Superior temporal gyrus (tissue), 1 donor: ENCODE data around the gene MCM5.
A peak's percentile ranks its signal among the peaks of the same experiment; 100 is the strongest.
"Not testable (repeated sequence)": the region's sequence is repeated elsewhere in the genome, so short reads cannot be mapped to it uniquely, and the experiment has no call there.

Source experiments
- DNase-seq: peaks from one replicate; pipeline ENCODE4 v3.0.0-alpha.2; 2016; ENCODE audit errors: extremely low spot score

The MCM5 gene

DNA sequence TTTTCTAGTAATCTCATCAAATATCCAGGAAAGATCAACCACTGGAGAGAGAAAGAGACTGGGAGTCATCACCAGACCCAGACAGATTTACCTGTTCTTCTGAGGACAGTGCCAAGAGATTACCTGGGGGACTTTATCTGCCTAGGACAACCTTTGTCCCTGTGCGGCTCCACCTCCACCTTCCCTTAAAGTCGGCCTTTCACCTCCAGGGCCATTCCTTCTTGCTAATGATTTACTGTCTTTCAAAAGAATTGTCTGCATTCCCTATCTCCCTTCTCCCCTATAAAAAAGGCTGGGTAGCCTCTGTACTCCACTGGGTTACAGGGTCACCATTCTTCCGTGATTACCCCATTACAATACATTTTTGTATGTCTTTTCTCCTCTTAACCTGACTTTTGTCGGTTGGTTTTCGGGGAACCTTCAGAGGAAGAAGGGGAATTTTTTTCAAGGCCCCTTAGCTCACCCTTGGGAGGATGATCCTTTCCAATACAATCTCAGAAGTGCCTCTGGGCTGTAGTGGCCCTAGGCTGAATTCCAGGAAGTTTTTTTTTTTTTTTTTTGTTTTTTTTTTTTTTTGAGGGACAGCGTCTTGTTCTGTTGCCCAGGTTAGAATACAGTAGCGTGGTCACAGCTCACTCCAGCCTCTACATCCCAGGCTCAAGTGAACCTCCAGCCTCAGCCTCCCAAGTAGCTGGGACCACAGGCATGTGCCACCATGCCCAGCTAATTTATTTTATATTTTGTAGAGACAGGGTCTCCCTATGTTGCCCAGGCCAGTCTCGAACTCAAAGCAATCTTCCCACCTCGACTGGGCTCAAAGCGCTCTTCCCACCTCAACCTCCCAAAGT lies 20.6 kb upstream of the MCM5 start:
- DNase-seq = no peak

DNA sequence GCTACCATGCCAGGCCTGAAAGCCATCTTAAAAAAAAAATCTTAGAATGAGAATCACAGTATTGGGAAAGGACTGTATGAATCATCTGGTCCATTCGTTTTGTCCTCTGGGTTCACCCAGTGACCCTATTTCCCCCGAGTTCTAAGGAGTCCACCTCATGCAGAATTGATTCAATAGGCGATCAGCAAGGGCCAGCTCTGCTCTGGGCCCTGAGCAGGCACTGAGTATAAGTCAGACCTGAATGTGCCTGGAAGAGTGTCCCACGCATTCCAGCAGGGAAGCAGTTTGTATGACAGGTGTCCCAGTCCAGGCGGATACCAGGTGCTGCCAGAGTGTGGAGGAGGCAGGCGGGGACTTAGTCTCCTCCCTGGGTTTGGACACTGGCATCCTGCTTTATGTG lies 19.9 kb upstream of the MCM5 start:
- no peak for DNase-seq

DNA sequence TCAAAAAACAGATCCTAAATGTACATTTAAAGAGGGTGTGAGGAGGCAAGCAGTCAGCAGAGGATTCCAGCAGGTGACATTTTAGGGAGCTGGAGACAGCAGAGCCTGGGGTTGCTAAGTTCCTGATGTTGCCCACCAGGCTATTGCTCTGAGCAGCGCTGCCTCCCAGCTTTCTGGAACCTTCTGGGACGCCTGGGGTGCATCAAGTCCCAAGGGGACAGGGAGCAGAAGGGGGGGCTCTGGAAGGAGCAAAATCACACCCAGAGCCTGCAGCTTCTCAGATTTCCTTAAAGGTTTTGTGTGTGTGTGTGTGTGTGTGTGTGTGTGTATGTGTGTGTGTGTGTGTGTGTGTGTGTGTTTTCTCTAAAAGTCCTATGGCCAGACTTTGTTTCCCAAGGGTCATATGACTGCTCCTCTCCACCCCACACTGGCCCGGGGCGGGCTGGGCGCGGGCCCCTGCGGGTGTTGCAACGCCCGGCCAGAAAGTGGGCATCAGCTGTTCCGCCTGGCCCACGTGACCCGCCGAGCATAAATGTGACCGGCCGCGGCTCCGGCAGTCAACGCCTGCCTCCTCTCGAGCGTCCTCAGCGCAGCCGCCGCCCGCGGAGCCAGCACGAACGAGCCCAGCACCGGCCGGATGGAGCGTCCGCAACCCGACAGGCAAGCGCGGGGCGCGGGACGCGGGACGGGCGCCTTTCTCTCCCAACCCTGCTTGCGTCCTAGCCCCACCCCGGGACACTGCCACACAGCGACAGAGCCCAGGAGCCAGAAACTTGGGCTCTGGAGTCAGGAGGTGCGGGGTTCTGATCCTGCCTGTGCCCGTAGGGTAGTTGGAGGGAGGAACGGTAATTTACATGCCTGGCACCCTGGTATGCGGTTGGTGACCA lies 19.2 kb upstream of the MCM5 start, which contains the start of gene HMOX1:
Gene HMOX1, plus strand, starts transcription at position 560 of the 887 bp plus-strand sequence. Its CDS starts 78 bp downstream, at position 638.
- peak; percentile 78 for DNase-seq

DNA sequence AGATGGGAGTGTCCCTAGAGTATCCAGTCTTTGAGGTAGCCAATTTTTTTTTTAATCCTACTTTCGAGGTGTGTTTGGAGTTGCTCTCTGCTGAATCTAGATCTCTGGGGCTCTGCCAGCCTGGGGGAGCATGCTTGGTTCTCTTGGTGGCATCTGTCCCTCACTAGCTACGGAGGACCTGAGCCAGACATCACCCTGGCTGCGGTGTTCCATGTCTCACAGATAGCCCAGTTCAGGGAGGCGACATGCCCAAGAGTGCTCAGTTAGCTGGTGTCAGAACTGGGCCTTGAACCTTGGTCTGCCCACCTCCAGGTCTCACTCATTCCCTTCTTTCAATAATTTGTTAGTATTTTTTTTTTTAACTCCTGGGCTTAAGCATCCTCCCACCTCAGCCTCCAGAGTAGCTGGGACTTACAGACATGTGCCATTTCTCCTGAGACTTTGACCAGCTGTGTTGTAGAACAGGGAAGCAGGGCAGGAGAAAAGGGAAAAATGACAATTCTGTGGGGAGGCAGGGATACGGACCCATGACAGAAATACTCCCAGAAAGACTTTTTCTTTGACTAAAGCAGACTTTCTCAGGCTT lies 18.4 kb upstream of the MCM5 start:
- DNase-seq = no peak

DNA sequence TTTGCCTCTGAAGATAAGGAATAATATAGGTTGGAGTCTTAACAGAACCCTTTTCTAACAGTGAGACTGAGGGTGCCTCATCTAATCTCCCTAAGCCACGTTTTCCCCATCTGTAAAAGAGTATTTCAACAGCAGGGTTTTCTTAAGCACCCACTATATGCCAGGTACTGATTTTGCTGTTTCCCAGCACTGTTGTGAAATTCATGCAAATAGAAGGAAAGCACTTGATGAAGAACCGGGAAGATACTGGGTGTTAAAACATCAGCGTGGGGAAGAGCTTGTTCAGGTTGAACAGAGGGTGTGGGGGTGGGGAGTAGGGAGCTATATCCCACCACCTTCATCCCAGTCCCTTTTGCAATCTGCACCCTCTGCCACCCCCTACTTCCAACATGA lies 16.3 kb upstream of the MCM5 start:
- DNase-seq = no peak

DNA sequence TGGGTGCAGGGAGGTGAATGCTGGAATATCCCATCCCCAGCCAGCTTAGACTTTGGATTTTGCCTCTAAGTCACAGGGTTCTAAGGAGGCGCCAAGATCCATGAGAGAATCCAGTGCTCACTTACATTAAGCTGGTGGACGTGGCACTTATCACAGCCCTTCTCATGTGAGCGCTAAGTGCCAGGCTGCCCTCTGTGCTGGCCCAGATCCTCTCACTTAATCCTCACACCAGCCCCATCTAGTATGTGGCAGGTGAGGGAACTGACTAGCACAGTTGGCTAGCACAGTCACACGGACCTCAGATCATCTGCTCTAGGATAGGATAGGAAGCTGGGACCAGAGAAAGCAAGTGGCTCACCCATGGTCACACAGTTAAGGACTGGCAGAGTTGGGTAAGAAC lies 15.4 kb upstream of the MCM5 start:
- no peak for DNase-seq

DNA sequence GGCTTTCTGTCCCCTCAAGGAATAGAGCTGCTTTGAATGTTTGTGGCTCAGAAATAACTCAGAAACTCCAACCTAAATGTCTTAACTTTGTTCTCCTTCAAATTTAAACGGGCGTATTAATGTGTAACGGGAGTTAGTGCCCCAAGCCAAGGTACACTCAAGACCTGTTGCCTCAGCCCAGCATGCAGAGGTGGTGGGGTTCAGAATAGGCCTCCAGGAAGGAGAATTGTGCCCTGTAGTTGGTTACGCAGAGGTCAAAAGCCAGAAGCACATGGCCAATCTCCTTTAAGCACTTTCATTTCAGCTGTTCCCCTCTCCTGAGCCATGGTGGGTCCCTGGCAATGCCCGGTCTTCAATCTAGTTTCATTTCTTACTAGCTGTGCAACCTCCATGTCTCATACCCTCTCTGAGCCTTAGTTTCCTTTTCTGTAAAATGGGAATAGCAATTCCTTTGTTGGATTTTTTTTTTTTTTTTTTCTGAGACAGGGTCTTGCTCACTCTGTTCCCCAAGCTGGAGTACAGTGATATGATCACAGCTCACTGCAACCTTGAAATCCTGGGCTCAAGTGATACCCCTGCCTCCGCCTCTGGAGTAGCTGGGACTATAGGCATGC lies 14.9 kb upstream of the MCM5 start:
- DNase-seq = no peak

DNA sequence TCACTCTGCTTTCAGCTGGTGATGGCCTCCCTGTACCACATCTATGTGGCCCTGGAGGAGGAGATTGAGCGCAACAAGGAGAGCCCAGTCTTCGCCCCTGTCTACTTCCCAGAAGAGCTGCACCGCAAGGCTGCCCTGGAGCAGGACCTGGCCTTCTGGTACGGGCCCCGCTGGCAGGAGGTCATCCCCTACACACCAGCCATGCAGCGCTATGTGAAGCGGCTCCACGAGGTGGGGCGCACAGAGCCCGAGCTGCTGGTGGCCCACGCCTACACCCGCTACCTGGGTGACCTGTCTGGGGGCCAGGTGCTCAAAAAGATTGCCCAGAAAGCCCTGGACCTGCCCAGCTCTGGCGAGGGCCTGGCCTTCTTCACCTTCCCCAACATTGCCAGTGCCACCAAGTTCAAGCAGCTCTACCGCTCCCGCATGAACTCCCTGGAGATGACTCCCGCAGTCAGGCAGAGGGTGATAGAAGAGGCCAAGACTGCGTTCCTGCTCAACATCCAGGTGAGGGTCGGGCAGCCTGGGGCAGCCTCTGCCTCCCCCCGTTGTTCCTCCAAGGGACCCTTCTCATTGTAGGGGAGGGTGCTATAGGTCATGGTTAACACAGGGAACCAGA lies 13.2 kb upstream of the MCM5 start:
- DNase-seq = no peak

DNA sequence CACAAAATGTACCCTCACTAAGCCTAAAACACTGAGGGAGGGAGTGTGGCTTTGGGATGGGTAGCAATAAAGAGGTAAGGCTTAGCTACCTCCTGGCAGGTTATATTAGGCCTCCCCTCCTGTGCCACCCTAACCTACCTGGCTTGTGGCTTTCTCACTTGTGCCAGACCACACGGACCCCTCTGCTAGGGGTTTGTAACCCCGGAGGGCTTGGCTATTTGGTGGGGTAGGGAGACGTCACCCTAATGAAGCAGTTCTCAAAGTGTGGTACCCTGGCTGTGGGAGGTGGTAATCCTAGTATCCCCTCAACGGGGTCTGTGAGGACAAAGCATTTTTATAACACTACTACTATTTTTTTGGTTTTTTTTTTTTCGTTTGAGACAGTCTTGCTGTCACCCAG lies 9.0 kb upstream of the MCM5 start:
- DNase-seq = no peak

DNA sequence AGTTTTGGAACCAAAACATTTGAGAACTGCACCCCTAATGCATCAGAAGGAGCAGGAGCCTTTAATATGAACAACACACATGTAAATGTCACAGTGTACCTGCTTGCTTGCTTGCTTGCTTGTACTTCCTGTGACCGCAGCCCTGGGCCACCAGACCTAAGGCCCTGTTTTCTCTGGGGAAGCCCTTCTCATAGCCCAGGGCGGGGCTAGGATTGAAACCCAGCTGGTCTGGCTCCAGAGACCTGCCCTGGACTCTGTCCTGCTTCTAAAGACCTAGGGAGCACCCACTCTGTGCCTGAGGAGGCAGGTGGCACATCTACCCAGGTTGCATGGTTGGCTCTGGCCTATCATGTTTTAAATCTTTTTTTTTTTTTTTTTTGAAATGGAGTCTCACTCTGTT lies 7.6 kb upstream of the MCM5 start:
- no peak for DNase-seq

DNA sequence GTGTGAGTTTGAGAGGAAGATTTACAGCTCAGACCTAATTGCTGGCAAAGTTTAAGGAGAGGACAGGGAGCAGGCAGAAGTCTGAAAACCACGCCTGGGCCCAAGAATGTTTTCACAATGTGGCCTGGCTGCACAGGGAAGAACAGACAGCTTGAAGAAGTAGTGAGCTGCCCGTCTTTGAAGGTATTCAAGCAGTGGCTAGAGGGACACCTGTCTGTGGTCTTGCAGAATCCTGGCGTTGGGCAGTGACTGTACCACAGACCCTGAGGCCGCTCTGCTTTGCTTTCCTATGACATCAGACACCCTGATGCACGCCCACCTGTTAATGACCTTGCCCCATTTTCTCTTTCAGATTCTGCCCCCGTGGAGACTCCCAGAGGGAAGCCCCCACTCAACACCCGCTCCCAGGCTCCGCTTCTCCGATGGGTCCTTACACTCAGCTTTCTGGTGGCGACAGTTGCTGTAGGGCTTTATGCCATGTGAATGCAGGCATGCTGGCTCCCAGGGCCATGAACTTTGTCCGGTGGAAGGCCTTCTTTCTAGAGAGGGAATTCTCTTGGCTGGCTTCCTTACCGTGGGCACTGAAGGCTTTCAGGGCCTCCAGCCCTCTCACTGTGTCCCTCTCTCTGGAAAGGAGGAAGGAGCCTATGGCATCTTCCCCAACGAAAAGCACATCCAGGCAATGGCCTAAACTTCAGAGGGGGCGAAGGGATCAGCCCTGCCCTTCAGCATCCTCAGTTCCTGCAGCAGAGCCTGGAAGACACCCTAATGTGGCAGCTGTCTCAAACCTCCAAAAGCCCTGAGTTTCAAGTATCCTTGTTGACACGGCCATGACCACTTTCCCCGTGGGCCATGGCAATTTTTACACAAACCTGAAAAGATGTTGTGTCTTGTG lies 6.6 kb upstream of the MCM5 start:
- DNase-seq = no peak

DNA sequence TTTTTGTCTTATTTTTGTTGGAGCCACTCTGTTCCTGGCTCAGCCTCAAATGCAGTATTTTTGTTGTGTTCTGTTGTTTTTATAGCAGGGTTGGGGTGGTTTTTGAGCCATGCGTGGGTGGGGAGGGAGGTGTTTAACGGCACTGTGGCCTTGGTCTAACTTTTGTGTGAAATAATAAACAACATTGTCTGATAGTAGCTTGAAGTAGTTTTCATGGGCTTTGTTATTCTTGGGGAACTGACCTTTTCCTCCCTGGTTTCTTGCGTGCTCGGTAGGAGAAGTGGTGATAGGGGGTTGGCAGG lies 6.0 kb upstream of the MCM5 start:
- no peak for DNase-seq

DNA sequence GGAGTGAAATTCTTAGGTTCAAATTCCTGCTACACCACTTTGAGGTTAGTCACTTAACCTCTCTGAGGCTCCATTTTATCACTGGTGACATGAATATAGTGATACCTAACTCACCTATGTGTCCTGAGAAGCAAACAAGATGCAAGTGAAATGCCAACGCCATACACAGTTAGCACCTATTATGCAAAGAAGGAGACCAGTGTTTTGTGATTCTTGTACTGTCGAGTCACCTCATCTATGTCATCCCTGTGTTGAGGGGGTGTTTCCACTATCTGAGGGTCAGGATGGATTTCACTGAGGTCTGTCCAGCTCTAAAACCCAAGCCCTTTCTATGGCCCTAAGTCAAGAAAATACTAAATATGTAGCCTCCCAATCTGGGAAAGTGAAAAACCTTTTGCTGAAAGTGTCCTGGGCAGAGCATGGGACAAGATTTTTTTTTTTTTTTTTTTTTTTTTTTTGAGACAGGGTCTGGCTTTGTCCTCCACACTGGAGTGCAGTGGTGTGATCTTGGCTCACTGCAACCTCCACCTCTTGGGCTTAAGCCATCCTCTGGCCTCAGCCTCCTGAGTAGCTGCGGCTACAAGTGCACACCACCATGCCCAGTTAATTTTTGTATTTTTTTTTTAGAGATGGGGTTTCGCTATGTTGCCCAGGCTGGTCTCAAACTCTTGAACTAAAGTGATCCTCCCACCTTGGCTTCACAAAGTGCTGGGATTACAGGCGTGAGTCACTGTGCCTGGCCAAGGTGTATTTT lies 5.0 kb upstream of the MCM5 start:
- DNase-seq = no peak

DNA sequence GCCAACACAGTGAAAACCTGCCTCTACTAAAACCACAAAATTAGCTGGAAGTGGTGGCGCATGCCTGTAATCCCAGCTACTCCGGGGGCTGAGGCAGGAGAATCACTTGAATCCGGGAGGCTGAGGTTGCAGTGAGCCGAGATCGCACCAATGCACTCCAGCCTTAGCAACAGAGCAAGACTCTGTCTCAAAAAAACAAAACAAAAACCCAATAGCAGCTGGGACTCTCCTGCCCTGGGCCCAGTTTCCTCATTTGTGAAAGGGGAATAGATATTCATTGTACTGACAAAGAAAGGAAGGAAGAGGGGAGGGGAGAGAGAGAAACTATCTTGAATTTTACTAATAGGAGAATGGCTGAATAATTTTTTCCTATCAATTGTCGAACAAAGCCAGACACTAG lies 3.3 kb upstream of the MCM5 start:
- not testable (repeated sequence) for DNase-seq

DNA sequence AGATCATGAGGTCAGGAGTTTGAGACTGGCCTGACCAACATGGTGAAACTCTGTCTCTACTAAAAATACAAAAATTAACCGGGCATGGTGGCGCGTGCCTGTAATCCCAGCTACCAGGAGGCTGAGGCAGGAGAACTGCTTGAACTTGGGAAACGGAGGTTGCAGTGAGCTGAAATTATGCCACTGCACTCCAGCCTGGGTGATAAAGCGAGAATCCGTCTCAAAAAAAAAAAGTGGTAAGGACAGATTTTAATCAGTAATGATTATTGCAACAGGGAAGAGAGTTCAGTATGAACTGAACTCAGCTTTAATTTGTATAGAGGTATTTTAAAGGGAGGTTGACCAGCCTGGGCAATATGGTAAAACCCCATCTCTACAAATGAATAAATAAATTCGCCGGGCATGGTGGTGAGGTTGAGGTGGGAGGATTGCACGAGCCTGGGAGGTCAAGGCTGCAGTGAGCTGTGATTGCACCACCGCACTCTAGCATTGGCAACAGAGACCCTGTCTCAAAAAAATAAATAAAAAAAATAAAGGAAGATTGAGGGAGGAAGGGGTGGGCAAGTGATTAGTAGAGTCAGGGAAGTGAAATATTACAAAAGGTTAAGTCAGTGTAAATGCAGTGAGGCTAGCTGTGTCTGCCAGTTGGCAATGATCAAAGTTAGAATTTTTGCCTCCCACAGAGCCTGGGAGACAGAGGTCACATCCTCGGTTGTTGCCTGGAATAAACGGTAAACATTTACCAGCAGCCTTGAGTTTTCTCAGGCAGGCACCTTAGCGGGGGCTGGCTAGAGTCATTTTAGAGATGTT lies 2.6 kb upstream of the MCM5 start:
- DNase-seq = no peak

DNA sequence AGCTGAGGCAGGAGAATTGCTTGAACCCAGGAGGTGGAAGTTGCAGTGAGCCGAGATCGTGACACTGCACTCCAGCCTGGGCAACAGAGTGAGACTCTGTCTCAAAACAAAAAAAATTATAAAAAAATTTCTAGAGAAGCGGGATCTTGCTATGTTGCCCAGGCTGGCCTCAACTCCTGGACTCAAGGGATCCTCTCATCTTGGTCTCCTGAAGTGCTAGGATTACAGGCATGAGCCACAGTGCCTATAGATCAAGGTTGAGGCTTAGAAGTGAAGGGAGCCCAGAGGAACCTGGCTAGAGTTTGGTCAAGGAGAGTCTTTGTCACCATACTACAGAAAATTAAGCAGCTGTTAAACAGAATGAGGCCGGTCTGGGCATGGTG lies 1.4 kb upstream of the MCM5 start:
- DNase-seq = no peak

DNA sequence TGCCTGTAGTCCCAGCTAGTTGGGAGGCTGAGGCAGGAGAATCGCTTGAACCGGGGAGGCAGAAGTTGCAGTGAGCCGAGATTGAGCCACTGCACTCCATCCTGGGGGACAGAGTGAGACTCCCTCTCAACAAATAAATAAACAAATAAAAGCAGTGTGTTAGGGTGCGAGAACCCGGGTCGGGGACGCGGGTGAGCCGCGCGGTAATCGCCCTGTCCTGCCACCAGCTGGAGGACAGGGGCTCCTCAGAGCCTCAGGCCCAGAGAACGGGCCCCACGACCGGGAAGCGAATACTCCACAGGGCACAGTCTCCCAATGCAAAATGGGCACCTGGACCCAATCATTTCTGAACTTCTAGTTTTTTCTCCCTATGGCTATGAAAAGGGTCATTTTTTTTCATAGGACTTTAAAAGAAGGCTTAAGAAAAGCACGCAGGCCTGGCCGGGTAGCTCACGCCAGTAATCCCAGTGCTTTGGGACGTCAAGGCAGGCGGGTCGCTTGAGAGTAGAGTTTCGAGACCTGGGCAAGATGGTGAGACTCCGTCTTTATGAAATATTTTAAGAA lies 744 bp upstream of the MCM5 start:
- DNase-seq = no peak

DNA sequence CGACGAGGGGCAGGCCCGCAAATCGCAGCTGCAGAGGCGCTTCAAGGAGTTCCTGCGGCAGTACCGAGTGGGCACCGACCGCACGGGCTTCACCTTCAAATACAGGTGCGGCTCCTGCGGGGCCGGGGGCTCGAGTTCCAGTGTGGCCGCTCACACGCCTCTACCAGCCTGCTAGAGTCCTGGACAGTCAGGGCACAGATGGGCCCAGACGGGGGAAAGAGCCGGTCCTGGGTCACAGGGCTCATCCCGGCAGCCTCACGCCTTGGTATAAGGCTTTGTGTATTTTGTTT lies 506 bp downstream of the MCM5 start:
- no peak for DNase-seq

DNA sequence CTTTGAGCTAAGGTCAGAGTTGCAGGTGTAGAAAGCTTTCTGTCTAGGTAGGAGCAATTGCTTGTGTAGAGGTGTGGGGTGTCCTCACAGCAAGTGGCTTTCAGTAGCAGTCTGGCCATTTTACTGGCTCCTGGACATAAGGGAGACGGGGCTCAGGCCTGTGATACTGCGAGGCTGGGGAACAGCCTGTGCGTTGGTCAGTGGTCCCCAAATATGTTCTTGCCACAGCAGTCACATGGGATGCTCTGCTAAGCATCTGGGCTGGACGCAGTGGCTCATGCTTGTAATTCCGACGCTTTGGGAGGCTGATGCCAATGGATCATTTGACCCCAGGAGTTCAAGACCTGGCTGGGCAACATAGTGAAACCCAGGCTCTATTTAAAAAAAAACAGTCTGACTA lies 1.9 kb downstream of the MCM5 start:
- DNase-seq = no peak
